WTC11 (cell line): ENCODE results near the gene CFAP100. TPM values are rescaled to one million over a fixed set of nuclear protein-coding genes. Genes with fewer than 3 reads are reported as not detected.

ENCODE experiments used
- ATAC-seq: fragments of 200-7000 bp; cut with Tn5 transposase; 2 replicates; pipeline ENCODE4 v1.10.0; 2021; ENCODE audit warnings: mild to moderate bottlenecking, moderate library complexity
- CTCF ChIA-PET: fragments of 300-600 bp; sonication (Branson Sonifier 250); formaldehyde crosslinking; loops from one replicate; lab custom pipeline; 2021; ENCODE audit warnings: antibody characterized with exemption; lab: Charles Lee
- POLR2A ChIA-PET: fragments of 350-600 bp; sonication (Branson Sonifier 250); formaldehyde crosslinking; loops from one replicate; lab custom pipeline; 2021; ENCODE audit warnings: antibody characterized with exemption; lab: Charles Lee
- DNase-seq: peaks from one replicate; pipeline ENCODE4 v3.0.0; 2021; ENCODE audit warnings: low spot score
- H3K27ac Mint-ChIP-seq: 2 replicates; pipeline ENCODE4 v1.8.0; 2021; ENCODE audit warnings: mixed read lengths
- H3K27me3 Mint-ChIP-seq: 2 replicates; pipeline ENCODE4 v1.8.0; 2021; ENCODE audit warnings: low read depth, mild to moderate bottlenecking, moderate library complexity, mixed read lengths
- H3K36me3 Mint-ChIP-seq: 2 replicates; pipeline ENCODE4 v1.8.0; 2021; ENCODE audit warnings: mixed read lengths
- H3K4me1 Mint-ChIP-seq: 2 replicates; pipeline ENCODE4 v1.8.0; 2022; ENCODE audit warnings: mixed read lengths
- H3K4me3 Mint-ChIP-seq: 2 replicates; pipeline ENCODE4 v1.8.0; 2021; ENCODE audit warnings: mild to moderate bottlenecking, moderate library complexity, mixed read lengths
- H3K9me3 Mint-ChIP-seq: 2 replicates; pipeline ENCODE4 v1.8.0; 2021; ENCODE audit warnings: mixed read lengths
- ATF3 ChIP-seq: sonication (generic); formaldehyde crosslinking; conservative IDR thresholded peaks from 2 replicates; pipeline ENCODE4 v1.8.1; 2022; ENCODE audit warnings: mild to moderate bottlenecking, missing genetic modification reagents
- E2F5 ChIP-seq: sonication (generic); formaldehyde crosslinking; IDR thresholded peaks from 2 replicates; pipeline ENCODE4 v1.8.1; 2022; ENCODE audit warnings: mild to moderate bottlenecking, moderate library complexity, missing genetic modification reagents
- ERG ChIP-seq: fragments of 250-450 bp; sonication (Bioruptor Pico); IDR thresholded peaks from 2 replicates; pipeline ENCODE4 v1.8.0; 2021; ENCODE audit warnings: mild to moderate bottlenecking
- ETV6 ChIP-seq: sonication (generic); formaldehyde crosslinking; IDR thresholded peaks from 2 replicates; pipeline ENCODE4 v1.8.1; 2022; ENCODE audit warnings: mild to moderate bottlenecking, missing genetic modification reagents
- FOXP1 ChIP-seq: sonication (generic); formaldehyde crosslinking; IDR thresholded peaks from 2 replicates; pipeline ENCODE4 v1.8.0; 2022; ENCODE audit warnings: missing genetic modification reagents, mild to moderate bottlenecking, moderate library complexity, borderline replicate concordance
- GRHL2 ChIP-seq: fragments of 250-450 bp; sonication (Bioruptor Pico); IDR thresholded peaks from 2 replicates; pipeline ENCODE4 v1.8.0; 2022; ENCODE audit warnings: mild to moderate bottlenecking, moderate library complexity; ENCODE audit not compliant: insufficient replicate concordance, severe bottlenecking
- IRF1 ChIP-seq: sonication (generic); formaldehyde crosslinking; IDR thresholded peaks from 2 replicates; pipeline ENCODE4 v1.8.0; 2023; ENCODE audit warnings: missing genetic modification reagents
- MAX ChIP-seq: sonication (generic); formaldehyde crosslinking; IDR thresholded peaks from 2 replicates; pipeline ENCODE4 v1.8.0; 2022; ENCODE audit warnings: mild to moderate bottlenecking, missing genetic modification reagents
- MYBL2 ChIP-seq: sonication (generic); formaldehyde crosslinking; IDR thresholded peaks from 2 replicates; pipeline ENCODE4 v1.8.1; 2023; ENCODE audit warnings: mild to moderate bottlenecking, moderate library complexity, missing genetic modification reagents
- NR1H2 ChIP-seq: sonication (generic); formaldehyde crosslinking; IDR thresholded peaks from 2 replicates; pipeline ENCODE4 v1.9.0; 2021; ENCODE audit warnings: mild to moderate bottlenecking, moderate library complexity, missing genetic modification reagents
- NR3C1 ChIP-seq: sonication (generic); formaldehyde crosslinking; conservative IDR thresholded peaks from 2 replicates; pipeline ENCODE4 v1.8.1; 2023; ENCODE audit warnings: low read depth, mild to moderate bottlenecking, missing genetic modification reagents
- SMAD4 ChIP-seq: sonication (generic); formaldehyde crosslinking; IDR thresholded peaks from 2 replicates; pipeline ENCODE4 v1.8.0; 2022; ENCODE audit warnings: mild to moderate bottlenecking, missing genetic modification reagents
- STAT6 ChIP-seq: sonication (generic); formaldehyde crosslinking; conservative IDR thresholded peaks from 2 replicates; pipeline ENCODE4 v1.8.1; 2023; ENCODE audit warnings: mild to moderate bottlenecking, low read depth, missing genetic modification reagents, moderate library complexity
- TP53 ChIP-seq: sonication (generic); formaldehyde crosslinking; IDR thresholded peaks from 2 replicates; pipeline ENCODE4 v1.8.1; 2023; ENCODE audit warnings: mild to moderate bottlenecking, missing genetic modification reagents
- USF1 ChIP-seq: sonication (generic); formaldehyde crosslinking; IDR thresholded peaks from 2 replicates; pipeline ENCODE4 v1.8.0; 2022; ENCODE audit warnings: mild to moderate bottlenecking, missing genetic modification reagents
- ZNF317 ChIP-seq: sonication (generic); formaldehyde crosslinking; IDR thresholded peaks from 2 replicates; pipeline ENCODE4 v1.8.1; 2023; ENCODE audit warnings: low read depth, mild to moderate bottlenecking, moderate library complexity, missing genetic modification reagents, borderline replicate concordance
- ZNF423 ChIP-seq: fragments of 250-450 bp; sonication (Bioruptor Pico); IDR thresholded peaks from 2 replicates; pipeline ENCODE4 v2.1.2; 2022; ENCODE audit warnings: mild to moderate bottlenecking, moderate library complexity
- ZNF532 ChIP-seq: fragments of 250-450 bp; sonication (Bioruptor Pico); IDR thresholded peaks from 2 replicates; pipeline ENCODE4 v1.9.0; 2021; ENCODE audit warnings: mild to moderate bottlenecking, borderline replicate concordance
- ZNF671 ChIP-seq: fragments of 250-450 bp; sonication (Bioruptor Pico); IDR thresholded peaks from 2 replicates; pipeline ENCODE4 v1.8.0; 2021; ENCODE audit warnings: mild to moderate bottlenecking
- total RNA-seq: library from RNA; stranded (reverse); gene quantifications from 3 replicates; pipeline ENCODE4 v1.2.3, GENCODE V29; 2021

The CFAP100 gene
- total RNA-seq, 1 experiment from 2014 or later: not detected

- ATAC-seq (no peak), DNase-seq (no peak)
- POLR2A ChIA-PET: no interaction called here
- CTCF ChIA-PET: no interaction called here
- peaks cover 4% of the 10 kb centered on the region; the same call in 1 of the 2 replicates for H3K4me1 Mint-ChIP-seq
- TF ChIP-seq ZNF532 (CRISPR knock-in tag) (no peak), USF1 (CRISPR knock-in tag) (no peak), NR1H2 (no peak), MAX (no peak), E2F5 (CRISPR knock-in tag) (no peak), ZNF423 (CRISPR knock-in tag) (no peak), TP53 (no peak), FOXP1 (no peak), MYBL2 (CRISPR knock-in tag) (no peak), SMAD4 (CRISPR knock-in tag) (no peak), STAT6 (no peak), ZNF317 (CRISPR knock-in tag) (no peak), GRHL2 (CRISPR knock-in tag) (no peak), NR3C1 (CRISPR knock-in tag) (no peak), ZNF671 (CRISPR knock-in tag) (no peak)
- H3K4me3 Mint-ChIP-seq: no peak overlapping the region
- H3K36me3 Mint-ChIP-seq: peaks cover 12% of the 10 kb centered on the region; the same call in 1 of the 2 replicates
- H3K27me3 Mint-ChIP-seq: no peaks in the 10 kb centered on the region
- no peak overlapping the region for H3K27ac Mint-ChIP-seq
- peaks cover 4% of the 10 kb centered on the region; the same call in 1 of the 2 replicates for H3K9me3 Mint-ChIP-seq
Measured at GRCh38 chr3:126434931-126435411, 40.3 kb downstream of the CFAP100 start.

GRCh38 chr3:126435456-126436315 lies 41.0 kb downstream of the CFAP100 start:
- H3K36me3 Mint-ChIP-seq: peaks cover 12% of the 10 kb centered on the region; the same call in 1 of the 2 replicates
- H3K4me1 Mint-ChIP-seq: peaks cover 4% of the 10 kb centered on the region; the same call in 1 of the 2 replicates
- CTCF ChIA-PET: no interaction called here
- no peak overlapping the region for H3K4me3 Mint-ChIP-seq
- no peak overlapping the region; the same call in 1 of the 2 replicates for H3K27ac Mint-ChIP-seq
- H3K27me3 Mint-ChIP-seq: no peaks in the 10 kb centered on the region
- no peak for DNase-seq
- peaks cover 4% of the 10 kb centered on the region; the same call in 1 of the 2 replicates for H3K9me3 Mint-ChIP-seq
- no peak for ATAC-seq
- POLR2A ChIA-PET: no interaction called here
- no peak for TF ChIP-seq ETV6 (CRISPR knock-in tag)
- TF ChIP-seq ATF3 (CRISPR knock-in tag): no peak
- TF ChIP-seq ERG: no peak
- TF ChIP-seq IRF1 (CRISPR knock-in tag): no peak
